GM21390 (cell line): Measurements from ENCODE around the gene ZNF446.
"Not testable (repeated sequence)": the region's sequence is repeated elsewhere in the genome, so short reads cannot be mapped to it uniquely, and the experiment has no call there.

Experiments
- ATAC-seq: cut with Tn5 transposase; IDR thresholded peaks from one replicate; pipeline ENCODE4 v1.9.1; 2021; ENCODE audit not compliant: unreplicated experiment

Gene ZNF446

GRCh38 chr19:58469241-58470013, 6.7 kb upstream of the ZNF446 start:
- no peak for ATAC-seq

DNA sequence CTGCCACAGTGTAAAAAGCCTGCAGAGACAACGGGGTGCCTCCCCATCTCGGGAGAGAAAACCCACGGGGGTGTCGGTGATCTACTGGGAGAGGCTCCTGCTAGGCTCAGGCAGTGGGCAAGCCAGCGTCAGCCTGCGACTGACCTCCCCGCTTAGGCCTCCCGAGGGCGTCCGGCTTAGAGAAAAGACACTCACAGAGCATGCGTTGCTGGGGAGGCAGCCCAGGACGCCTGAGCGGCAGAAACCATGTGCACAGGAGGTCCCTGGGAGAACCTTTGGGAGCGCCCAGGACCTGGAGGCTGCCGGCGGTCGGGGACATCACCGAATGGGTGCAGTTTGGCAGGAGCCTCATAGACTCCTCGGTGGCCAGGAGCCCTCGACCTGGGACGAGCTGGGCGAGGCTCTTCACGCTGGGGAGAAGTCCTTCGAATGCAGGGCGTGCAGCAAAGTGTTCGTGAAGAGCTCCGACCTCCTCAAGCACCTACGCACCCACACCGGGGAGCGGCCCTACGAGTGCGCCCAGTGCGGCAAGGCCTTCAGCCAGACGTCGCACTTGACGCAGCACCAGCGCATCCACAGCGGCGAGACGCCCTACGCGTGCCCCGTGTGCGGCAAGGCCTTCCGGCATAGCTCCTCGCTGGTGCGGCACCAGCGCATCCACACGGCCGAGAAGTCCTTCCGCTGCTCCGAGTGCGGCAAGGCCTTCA, 5.2 kb upstream of the ZNF446 start:
- not testable (repeated sequence) for ATAC-seq

GRCh38 chr19:58471736-58472135, 4.4 kb upstream of the ZNF446 start:
- ATAC-seq: no peak

GRCh38 chr19:58473775-58474174, 2.4 kb upstream of the ZNF446 start:
- ATAC-seq: no peak

DNA sequence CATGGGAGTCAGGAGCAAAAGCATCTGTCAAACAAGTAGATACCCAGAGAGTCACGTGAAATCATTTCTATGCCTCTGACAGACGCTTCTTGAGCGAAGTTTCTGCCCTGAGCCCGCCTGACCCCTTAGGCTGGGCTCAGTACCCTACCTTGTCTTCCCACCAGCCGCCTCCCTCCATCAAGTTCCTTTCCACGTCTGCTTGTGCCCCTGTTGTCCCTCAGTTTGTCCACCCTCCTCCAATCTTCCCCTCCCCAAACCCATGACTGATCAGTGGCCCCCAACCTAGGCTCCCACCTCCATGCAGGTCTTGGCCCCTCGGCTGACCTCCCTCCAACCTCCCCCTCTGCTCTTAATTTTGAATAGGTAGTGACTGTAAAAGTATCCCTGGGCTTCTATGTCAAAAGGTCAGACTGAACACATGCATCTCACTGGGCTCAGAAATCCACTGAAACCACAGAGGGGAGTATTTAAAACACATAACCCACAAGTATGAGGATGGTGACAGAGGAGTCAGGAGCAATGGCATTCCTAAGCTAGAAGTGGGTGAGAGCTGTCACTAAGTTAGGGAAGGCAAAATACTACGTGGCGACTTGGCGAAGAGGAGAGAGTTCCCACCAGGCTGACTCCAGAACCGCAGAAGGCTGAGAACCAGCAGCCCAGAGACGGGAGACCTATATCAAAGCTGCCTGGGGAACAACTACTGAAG, 1.7 kb upstream of the ZNF446 start:
- ATAC-seq: no peak

DNA sequence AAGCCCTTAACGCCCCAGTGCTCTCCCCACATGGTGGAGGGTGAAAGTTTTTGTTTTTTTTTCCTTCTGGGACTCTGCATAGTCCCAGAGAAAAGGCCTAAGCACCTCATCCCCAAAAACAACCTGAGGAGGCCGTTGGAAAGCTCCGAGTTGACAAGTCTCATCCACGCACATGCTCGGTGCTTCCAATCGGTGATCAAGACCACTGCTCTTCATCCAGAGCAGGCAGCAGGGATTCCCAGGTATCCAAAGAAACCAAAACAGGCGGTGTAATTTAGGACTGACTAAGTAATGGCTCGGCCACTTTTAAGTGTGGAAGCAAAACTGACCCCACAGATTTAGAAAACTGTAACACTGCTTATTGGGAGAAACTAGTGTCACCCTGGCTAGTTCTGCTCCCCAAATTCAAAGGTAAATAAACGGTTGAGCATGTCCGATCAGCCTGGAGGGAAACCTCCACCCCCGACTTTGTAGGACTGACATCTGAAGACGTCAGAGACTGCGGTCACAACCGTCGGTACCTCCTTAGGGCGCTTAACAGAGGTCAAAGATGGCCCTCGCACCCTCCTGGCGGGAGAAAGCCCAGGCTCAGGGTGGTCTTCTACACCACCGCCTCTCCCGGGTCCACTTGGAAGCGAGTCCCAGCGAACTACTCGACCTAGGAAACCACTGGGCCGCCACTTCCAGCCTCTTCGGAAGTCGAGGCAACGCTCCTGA, 997 bp upstream of the ZNF446 start:
- peak; percentile 5 for ATAC-seq

DNA sequence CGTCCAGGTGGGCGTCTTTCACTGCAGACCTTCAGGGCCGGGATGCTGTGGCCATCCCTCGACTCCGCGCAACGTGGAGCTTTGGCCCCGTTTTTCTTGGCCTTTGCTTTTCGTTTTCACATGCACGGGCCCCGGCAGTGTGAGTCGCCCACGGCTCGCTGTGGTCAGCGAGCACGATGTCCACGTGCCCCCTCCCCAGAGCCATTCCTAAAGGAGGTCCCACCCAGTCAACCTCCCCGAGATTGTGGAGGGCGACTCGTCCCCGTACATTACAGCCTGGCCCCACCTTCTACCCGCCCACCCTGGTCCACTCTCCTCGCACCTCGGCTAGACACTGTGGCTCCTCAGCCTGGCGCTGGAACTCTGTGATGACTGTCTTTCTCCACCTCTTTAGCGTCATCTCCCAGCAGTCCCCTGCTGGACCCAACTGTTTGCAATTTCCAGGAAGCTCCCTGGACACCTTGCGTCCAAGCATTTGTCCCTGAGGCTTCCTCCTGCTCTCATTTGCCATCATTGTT, 405 bp downstream of the ZNF446 start:
- no peak for ATAC-seq

DNA sequence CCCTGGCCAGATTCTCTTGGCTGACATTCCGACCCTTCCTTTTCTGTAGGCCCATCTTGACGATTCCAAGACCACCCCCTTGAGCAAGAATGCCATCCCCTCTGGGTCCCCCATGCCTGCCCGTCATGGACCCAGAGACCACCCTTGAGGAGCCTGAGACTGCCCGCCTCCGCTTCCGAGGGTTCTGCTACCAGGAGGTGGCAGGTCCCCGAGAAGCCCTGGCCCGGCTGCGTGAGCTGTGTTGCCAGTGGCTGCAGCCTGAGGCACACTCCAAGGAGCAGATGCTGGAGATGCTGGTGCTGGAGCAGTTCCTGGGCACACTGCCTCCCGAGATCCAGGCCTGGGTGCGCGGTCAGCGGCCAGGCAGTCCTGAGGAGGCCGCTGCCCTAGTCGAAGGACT, 978 bp downstream of the ZNF446 start:
- ATAC-seq: no peak

- ATAC-seq: no peak
Observed at GRCh38 chr19:58477871-58478270, 1.7 kb downstream of the ZNF446 start.

DNA sequence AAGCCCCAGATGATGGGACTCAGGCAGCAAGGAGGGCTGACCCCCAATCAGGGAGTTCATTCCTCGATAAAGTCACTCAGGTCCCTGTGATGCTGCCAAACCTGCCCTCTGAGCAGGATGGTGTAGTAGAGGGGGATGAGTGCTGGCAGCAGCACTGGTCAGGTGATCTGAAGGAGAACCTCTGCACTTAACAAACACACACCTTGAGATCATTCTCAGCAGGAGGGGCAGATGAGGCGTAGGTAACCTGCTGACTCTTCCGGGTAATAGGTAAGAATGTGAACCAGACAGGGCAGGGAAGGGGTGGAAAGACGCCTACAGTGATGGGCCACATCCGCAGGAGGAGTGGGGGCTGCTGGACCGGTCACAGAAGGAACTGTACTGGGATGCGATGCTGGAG, 3.2 kb downstream of the ZNF446 start:
- ATAC-seq: no peak

- ATAC-seq: no peak
Observed at GRCh38 chr19:58479736-58480480, 3.8 kb downstream of the ZNF446 start.

DNA sequence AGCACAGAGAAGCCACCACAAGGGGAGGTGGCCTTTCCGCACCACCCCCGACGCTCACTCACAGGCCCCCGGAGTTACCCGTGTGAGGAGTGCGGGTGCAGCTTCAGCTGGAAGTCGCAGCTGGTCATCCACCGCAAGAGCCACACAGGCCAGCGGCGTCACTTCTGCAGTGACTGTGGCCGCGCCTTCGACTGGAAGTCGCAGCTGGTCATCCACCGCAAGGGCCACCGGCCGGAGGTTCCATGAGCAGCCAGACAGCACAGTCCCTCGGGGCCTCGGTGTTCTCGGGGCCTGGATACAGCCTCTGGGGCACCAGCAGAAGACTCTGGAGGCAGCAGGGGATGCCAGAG, 4.3 kb downstream of the ZNF446 start:
- ATAC-seq: no peak

DNA sequence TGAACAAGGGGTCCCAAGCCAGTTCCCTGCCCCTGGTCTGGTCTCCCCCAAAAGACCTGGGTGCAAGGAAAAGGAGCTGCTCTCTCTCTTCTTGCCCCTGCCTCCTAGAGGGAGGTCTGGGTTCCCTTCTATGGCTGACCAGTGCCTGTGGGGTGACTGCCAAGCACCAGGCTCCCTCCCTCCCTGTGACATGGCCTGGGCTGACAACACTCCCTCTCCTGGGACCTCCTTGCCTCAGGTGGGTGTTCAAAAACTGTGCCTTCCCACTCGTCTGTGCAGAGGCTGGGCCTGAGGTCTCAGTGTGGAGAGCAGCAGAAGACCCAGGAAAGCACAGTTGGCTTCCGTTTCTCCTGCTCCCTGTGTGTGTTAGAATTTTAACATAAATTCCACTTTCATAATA, 4.7 kb downstream of the ZNF446 start:
- ATAC-seq: no peak

DNA sequence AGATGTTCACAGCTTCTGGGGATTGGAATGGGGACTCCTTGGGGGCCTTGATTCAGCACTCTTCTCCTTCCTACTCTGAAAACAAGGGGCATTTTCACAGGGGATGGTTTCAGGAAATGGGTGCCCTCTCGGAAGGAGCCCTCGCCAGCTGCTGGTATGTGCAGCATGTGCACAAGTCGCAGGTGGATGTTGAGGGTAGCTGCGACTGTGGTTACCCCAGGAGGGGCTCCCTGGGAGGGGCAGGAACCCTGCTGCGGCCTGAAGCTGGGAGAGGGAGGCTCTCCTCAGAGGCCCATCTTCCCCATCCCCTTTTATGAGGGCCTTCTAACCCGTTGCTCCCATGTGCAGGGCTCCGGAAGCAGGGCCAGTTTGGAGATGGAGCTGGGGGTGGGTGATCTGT, 6.2 kb downstream of the ZNF446 start:
- ATAC-seq: no peak

DNA sequence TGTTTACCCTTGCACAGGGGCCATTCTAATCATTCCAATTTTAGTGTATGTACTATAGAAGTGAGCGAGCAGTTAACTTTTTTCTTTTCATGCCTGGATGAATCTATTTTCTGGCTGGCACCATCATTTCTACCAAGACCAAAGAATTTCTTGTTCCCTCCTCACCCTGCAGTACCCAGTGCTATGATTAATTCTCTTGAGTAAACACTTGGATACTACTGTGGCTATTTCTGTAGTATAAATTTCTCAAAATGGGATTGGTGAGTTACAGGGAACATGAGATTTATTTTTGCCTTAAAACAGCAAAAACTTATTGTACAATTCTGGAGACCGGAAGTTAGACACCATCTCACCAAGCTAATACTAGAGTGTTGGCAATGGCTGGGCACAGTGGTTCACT, 7.6 kb downstream of the ZNF446 start:
- no peak for ATAC-seq

GRCh38 chr19:58484349-58484748, 8.2 kb downstream of the ZNF446 start:
- ATAC-seq: not testable (repeated sequence)

DNA sequence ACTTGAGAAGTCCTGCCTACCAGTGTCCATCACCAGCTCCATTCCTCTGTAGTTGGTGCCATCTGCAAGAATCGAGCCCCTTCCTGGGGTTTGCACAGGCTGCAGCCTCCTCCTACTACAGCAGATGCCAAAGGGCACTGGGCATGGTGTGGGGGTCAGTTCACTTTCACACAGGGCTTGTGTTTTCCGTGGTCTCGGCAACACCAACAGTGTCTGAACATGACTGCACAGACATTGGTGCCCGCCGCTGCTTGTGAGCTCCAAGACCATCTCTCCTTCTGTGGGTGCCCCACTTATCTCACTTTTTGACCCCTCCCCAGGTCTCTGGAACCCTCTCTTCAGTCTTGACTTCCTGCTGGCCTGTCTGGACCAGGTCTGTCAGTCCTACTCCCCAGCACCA, 15.2 kb downstream of the ZNF446 start:
- ATAC-seq: no peak

DNA sequence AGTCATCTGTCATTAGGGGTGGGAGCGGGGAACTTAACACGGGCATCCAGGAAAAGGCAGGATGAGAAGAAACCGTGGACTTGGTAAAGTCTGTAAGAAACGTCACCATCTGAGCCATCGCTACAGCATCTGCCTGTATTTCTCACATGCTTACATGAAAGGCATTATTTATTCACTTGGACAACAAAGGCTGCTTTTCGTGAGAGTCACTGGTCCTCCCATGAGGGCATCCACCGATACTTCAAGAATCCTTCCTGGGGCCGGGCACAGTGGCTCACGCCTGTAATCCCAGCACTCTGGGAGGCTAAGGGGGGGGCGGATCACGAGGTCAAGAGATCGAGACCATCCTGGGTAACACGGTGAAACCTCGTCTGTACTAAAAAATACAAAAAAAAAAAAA, 16.1 kb downstream of the ZNF446 start:
- ATAC-seq: no peak

- no peak for ATAC-seq
Observed at GRCh38 chr19:58497634-58498170, 21.6 kb downstream of the ZNF446 start.

DNA sequence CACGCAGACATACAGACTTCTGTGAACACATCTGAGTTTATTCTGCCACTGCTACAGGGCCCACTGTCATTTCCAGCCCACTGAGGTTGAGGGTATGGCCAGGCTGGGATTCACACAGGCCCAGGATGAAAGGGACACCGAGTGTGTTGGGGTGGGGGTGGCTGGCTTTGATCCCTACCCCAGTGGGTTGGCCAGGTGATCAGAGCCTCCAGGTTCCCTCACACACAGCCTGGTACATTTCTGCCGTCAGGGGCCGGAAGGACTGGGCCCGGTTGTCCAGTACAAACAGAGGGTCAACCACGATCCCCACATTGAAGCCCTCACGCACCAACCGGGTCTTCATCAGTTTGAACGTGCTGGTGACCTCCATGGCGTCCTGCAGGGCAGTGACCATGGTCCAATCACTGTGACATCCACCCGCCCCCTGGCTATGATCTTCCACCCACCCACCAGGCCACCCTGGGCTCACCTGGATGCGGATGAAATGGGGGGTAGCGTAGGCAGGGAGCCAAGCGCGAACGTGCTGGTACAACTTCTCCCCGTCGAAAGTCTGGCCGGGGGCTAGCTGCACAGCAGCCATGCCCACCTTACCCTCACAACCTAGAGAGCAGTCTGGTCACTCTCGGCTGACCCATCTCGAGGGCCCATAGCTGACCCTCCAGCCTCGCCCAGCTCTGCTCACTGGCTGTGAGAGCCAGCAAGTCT, 22.3 kb downstream of the ZNF446 start:
- no peak for ATAC-seq
